Parathyroid adenoma (tissue), 2 donors: ENCODE results near the gene GFY.

ENCODE experiments used
- H2AFZ ChIP-seq: fragments of 300-600 bp; sonication (generic); one replicate; pipeline ENCODE4 v1.7.0; 2017; ENCODE audit warnings: antibody characterized with exemption, mild to moderate bottlenecking
- H3K27ac ChIP-seq: fragments of 300-600 bp; sonication (generic); one replicate; pipeline ENCODE4 v1.7.0; 2017
- H3K27me3 ChIP-seq: fragments of 300-600 bp; sonication (generic); one replicate; pipeline ENCODE4 v1.7.0; 2017; ENCODE audit warnings: low read length; ENCODE audit not compliant: control insufficient read depth, insufficient read depth
- H3K36me3 ChIP-seq: fragments of 300-600 bp; sonication (generic); one replicate; pipeline ENCODE4 v1.7.0; 2017; ENCODE audit warnings: low read length; ENCODE audit not compliant: control insufficient read depth, insufficient read depth
- H3K4me1 ChIP-seq: fragments of 300-600 bp; sonication (generic); one replicate; pipeline ENCODE4 v1.7.0; 2017; ENCODE audit warnings: control low read depth
- H3K4me2 ChIP-seq: fragments of 300-600 bp; sonication (generic); one replicate; pipeline ENCODE4 v1.7.0; 2017; ENCODE audit warnings: low read length
- H3K4me3 ChIP-seq: fragments of 300-600 bp; sonication (generic); one replicate; pipeline ENCODE4 v1.7.0; 2017; ENCODE audit warnings: low read depth, low read length
- H3K79me2 ChIP-seq: fragments of 300-600 bp; sonication (generic); one replicate; pipeline ENCODE4 v1.7.0; 2017; ENCODE audit warnings: control low read depth
- H3K9ac ChIP-seq: fragments of 300-600 bp; sonication (generic); one replicate; pipeline ENCODE4 v1.7.0; 2017; ENCODE audit warnings: mild to moderate bottlenecking
- H3K9me3 ChIP-seq: fragments of 300-600 bp; sonication (generic); one replicate; pipeline ENCODE4 v1.7.0; 2017; ENCODE audit warnings: low read length; ENCODE audit not compliant: control insufficient read depth
- CTCF ChIP-seq: fragments of 300-600 bp; sonication (generic); IDR thresholded peaks from one replicate; pipeline ENCODE4 v1.7.0; 2017; ENCODE audit warnings: antibody characterized with exemption, mild to moderate bottlenecking
- donor health status: primary hyperparathyroidism.

The GFY gene

GRCh38 chr19:49447485-49448431 is 22.6 kb downstream of the GFY start:
- no peak for TF ChIP-seq CTCF
- Histone ChIP-seq H3K36me3 (no peaks in the 10 kb centered on the region), H2AFZ (no peak overlapping the region), H3K4me1 (no peaks in the 10 kb centered on the region), H3K9me3 (no peaks in the 10 kb centered on the region), H3K27ac (no peak overlapping the region), H3K27me3 (no peaks in the 10 kb centered on the region), H3K9ac (no peak overlapping the region), H3K79me2 (no peaks in the 10 kb centered on the region), H3K4me3 (no peak overlapping the region), H3K4me2 (no peak overlapping the region)

DNA sequence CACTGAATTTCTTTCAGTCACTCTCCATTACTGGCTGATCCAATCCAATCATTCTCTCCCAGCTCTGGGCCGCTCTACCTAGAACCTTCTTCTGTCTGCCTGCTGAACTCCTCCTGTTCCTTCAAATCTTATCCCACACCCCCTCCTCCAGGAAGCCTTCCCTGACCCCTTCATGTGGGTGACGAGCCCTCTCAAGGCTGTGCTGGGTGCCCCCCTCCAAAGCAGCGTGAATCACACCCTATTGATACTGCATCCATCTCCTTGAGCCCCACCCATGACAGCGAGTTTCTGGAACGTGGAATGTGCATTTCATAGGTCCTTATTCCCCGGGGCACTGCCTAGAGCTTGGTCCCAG is 23.2 kb downstream of the GFY start:
- H3K4me1 ChIP-seq, result no peaks in the 10 kb centered on the region
- no peak overlapping the region for H3K27ac ChIP-seq
- no peaks in the 10 kb centered on the region for H3K79me2 ChIP-seq
- no peaks in the 10 kb centered on the region for H3K27me3 ChIP-seq
- no peak overlapping the region for H3K4me3 ChIP-seq
- TF ChIP-seq CTCF, result no peak
- no peak overlapping the region for H3K9ac ChIP-seq
- no peaks in the 10 kb centered on the region for H3K9me3 ChIP-seq
- H3K36me3 ChIP-seq, result no peaks in the 10 kb centered on the region
- no peak overlapping the region for H3K4me2 ChIP-seq
- no peak overlapping the region for H2AFZ ChIP-seq

DNA sequence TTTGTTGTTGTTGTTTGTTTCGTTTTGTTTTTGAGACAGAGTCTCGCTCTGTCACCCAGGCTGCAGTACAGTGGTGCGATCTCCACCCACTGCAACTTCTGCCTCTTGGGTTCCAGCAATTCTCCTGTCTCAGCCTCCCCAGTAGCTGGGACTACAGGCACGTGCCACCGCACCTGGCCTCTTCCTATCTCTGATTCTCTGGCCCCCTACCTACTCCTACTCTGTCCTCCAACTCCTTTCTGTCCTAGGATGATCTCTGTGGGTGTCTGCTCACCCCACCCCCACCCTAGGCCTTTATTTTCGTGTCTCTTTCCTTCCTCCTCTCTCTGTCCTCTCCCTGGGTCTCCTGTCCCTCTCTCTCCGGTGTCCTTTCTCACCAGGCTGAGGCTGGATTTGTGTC is 25.2 kb downstream of the GFY start:
- Histone ChIP-seq H3K4me3 (no peak overlapping the region), H2AFZ (no peak overlapping the region), H3K4me2 (peak overlapping the region; percentile 18), H3K36me3 (no peaks in the 10 kb centered on the region), H3K9me3 (no peaks in the 10 kb centered on the region), H3K27ac (no peak overlapping the region), H3K9ac (no peak overlapping the region), H3K79me2 (no peaks in the 10 kb centered on the region), H3K4me1 (no peaks in the 10 kb centered on the region), H3K27me3 (no peaks in the 10 kb centered on the region)
- TF ChIP-seq CTCF, result no peak

- TF ChIP-seq CTCF, result peak; percentile 15
- Histone ChIP-seq H3K27me3 (no peaks in the 10 kb centered on the region), H3K36me3 (no peaks in the 10 kb centered on the region), H3K4me1 (no peaks in the 10 kb centered on the region), H3K4me3 (peak within 1 kb of the TSS; percentile 96), H3K27ac (peak within 1 kb of the TSS; percentile 85), H3K9ac (peak within 1 kb of the TSS; percentile 50), H3K79me2 (no peaks in the 10 kb centered on the region), H3K4me2 (peak within 1 kb of the TSS; percentile 100), H2AFZ (peak within 1 kb of the TSS; percentile 95), H3K9me3 (no peaks in the 10 kb centered on the region)
Measured at GRCh38 chr19:49451430-49452181, 26.4 kb downstream of the GFY start, which contains the start of gene PIH1D1. PIH1D1 (minus strand) TSS chr19:49451814; CDS start chr19:49451574, 240 bp downstream.
